Upper lobe of left lung (tissue), 4 donors: ENCODE results near the gene LYST.

Experiments used
- CTCF ChIP-seq, 6 experiments: fragments of 450-650 bp in 4 of 6; fragments of 200-600 bp in 2 of 6; sonication (generic) in 2 of 6; IDR thresholded peaks; one replicate each; pipeline ENCODE4 v1.5.1; 2016 to 2019; ENCODE audit warnings: antibody characterized with exemption in 6 of 6
- POLR2A ChIP-seq, 4 donors: fragments of 450-650 bp; IDR thresholded peaks; one replicate each; pipeline ENCODE4 v1.5.1; 2016 to 2017; ENCODE audit warnings: antibody characterized with exemption in 4 of 4, mild to moderate bottlenecking in 2 of 4
- POLR2AphosphoS5 ChIP-seq, 2 donors: sonication (generic); formaldehyde crosslinking; IDR thresholded peaks; one replicate each; pipeline ENCODE4 v1.5.1; 2017; ENCODE audit warnings: antibody characterized with exemption in 2 of 2

DNA sequence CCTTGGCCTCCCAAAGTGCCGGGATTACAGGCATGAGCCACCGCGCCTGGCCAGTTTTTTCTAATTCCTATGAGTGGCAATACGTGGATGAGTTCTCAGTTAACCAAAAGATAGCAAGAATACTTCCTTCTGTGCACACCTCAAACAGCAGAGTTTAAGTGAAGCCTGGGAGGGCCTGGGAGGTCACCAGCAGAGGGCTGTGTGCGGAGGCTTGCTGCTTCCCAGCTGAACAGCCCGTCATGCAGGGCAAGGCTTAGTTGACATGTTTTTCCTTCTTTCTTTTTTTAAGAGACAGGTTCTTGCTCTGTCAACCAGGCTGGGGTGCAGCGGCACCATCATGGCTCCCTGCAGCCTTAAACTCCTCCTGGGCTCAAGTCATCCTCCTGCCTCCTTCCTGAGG is 234.9 kb downstream of the LYST start:
- no peak for TF ChIP-seq POLR2AphosphoS5 (IDR thresholded peaks at IDR 0.05)
- TF ChIP-seq CTCF (IDR thresholded peaks at IDR 0.05), result no peak
- TF ChIP-seq POLR2A (IDR thresholded peaks at IDR 0.05), result no peak
